Measurements from ENCODE around the gene MAP4K4.
"Not testable (repeated sequence)": the region's sequence is repeated elsewhere in the genome, so short reads cannot be mapped to it uniquely, and the experiment has no call there.

Gene MAP4K4

DNA sequence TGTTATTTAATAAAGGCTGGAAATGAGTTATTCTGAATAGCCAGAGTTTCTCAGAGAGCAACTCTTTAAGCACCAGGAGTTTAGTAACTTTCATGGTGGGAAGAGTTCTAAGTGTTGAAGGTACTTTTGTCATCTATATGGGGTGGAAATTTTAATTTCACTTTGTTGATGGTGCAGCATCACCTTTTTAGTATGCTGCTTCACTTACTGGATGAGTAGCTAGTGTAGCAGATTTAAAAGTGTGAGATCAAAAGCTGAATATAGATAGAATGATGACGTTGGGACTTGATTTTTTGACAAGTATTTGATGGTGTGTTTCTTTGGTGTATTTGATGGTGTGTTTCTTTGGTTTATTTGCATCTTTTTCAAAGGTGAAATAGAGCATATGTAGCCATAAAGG, 47.3 kb downstream of the MAP4K4 start:
- no peak for FAIRE-seq

GRCh38 chr2:101745711-101746694, 48.5 kb downstream of the MAP4K4 start:
- no peak for FAIRE-seq

DNA sequence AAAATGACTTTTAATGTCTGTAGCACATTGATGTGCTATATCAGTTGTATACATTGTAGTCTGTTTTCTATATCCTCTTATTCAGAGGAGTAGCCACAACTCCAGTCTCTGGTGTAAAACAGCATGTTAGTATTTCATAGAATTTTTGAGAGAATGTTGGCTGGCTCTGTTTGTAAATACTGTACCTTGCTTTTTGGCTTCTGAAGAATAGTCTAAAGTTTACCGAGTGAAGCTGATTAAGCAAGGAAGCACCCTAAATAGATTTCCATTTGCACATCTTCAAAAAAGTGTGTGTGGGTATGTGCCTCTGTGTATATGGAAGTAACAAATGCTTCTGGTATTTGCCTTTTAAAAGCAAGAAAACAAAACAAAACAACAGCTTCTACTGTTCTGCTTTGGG, 50.5 kb downstream of the MAP4K4 start:
- FAIRE-seq = no peak

DNA sequence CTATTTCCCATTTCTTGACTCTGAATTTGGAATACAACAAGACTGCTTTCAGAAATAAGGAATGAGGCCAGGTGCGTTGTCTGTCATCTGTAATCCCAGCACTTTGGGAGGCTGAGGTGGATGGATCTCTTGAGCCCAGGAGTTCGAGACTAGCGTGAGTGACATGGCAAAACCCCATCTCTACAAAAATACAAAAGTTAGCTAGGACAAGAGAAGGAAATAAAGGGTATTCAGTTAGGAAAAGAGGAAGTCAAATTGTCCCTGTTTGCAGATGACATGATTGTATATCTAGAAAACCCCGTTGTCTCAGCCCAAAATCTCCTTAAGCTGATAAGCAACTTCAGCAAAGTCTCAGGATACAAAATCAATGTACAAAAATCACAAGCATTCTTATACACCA, 51.0 kb downstream of the MAP4K4 start:
- FAIRE-seq = not testable (repeated sequence)

DNA sequence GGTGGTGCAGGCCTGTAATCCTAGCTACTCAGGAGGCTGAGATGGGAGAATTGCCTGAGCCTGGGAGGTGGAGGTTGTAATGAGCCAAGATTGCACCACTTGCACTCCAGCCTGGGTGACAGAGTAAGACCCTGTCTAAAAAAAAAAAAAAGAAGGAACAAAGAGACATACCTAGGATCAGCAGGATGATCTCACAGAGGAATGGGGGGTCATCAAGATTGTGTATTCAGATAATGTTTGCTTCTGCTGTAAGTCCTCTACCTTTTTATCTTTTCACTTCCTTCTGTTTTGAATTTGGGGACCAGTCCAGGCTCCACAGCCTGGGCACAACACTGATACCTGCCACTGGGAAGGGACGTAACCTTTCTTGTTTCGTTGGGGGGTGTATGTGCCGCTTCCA, 53.2 kb downstream of the MAP4K4 start:
- no peak for FAIRE-seq

DNA sequence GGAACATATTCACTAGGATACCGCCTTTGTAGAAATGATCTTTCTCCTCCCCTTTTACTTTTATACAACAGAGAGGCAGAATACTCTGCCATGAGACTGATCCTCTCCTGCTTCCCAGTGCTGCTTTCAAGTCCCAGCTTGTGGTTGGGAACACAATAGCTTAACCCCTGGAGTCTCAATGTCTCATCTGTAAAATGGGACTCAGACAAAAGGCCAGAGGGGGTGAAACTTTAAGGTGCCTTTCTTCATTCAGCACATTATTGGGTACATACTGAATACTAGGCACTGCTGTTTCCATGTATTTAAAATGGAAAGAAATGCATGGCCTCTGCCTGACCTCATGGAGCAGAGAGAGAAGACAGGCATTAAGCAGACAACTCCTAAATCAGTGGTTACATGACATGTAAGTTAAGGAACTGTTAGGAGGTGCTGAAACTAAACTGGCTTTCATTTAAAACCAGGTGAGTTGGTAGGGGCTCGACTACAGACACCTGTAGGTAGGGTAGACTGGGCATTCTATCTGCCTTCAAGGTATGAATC, 53.8 kb downstream of the MAP4K4 start:
- FAIRE-seq = no peak

DNA sequence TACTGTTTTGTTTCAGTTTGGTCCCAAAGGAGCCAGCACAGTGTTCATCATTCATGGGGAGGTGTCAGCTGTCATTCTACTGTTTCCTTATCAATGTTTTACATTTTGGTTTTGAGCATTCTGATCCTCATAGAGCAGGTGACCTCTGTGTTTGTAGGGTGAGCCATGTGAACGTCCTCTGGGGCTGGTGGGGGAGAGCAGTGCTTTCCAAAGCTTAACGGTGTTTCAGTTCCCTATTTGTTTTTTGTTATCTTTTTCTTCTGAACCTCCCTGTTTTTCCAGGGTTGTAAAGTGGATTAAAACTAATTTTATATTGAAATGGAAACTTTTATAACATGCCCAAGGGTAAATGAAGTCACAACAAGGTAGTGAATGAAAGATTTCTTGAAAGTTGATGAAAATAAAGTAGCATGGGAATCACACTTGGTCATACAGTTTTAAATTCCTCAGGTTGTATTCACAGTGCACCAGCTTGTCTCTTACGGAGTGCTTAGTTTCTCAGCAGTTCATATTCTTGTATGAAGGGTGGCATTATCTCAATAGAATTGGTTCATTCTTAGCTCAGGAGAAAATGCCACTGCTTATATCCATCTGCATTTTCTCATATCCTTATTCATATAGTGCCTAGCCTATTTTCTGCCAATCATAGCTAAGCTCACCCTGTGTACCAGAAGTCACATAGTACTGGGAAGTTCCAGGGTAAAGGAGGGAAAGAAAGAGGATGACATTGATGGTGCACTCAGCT, 54.5 kb downstream of the MAP4K4 start:
- FAIRE-seq = no peak

- no peak for FAIRE-seq
Measured at GRCh38 chr2:101752716-101753616, 55.5 kb downstream of the MAP4K4 start.

DNA sequence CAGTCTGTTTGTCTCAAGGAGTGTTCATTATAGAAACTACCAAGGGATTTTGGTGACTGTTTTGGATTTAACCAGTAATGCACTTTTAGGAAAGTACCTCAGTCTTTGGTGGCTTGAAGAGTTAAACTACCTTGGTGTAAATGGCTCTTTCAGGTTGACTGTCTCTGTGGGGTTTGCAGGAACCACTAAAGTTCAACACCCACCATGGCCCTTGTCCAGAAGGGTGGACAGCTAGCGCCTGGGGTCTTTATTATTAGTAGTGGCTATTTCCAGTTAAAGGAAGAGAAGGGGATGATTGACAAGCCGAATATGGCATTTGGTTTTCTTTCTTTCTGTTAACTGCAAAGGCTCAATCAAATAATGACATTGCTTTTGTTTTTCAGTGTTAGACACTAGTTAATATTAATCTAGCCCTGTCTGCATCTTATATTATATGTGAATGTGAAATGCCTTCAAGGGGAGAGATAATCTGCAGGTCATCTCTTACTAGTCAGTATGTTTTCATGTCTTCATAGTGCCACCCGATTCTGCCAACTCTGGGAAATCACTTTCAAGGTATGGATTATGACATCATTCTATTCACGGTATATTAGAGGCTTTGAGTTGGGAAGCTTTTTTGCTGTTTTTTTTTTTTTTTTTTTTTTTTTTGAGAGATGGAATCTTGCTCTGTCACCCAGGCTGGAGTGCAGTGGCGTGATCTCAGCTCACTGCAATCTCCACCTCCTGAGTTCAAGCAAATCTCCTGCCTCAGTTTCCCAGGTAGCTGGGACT, 56.4 kb downstream of the MAP4K4 start:
- FAIRE-seq = no peak

- no peak for FAIRE-seq
Measured at GRCh38 chr2:101754618-101755017, 57.1 kb downstream of the MAP4K4 start.

DNA sequence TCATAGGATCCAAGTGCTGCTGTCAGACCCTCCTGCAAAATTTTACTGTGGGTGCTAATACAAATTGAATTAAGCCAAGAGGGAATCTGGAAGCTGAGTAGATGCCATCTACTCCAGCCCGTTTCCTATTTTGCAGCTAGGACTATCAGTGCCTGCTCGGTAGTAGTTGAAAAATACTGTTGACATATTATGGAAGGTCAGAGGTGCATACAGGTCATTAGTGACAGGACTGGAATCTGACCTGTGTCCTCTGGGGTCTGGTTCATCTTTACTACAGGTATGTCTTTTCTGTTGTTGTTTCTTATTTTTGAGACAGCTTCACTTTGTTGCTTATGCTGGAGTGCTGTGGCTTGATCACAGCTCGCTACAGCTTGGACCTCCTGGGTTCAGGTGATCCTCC, 58.8 kb downstream of the MAP4K4 start:
- no peak for FAIRE-seq

- no peak for FAIRE-seq
Measured at GRCh38 chr2:101758001-101758400, 60.5 kb downstream of the MAP4K4 start.

- FAIRE-seq = no peak
Measured at GRCh38 chr2:101759162-101759561, 61.7 kb downstream of the MAP4K4 start.

DNA sequence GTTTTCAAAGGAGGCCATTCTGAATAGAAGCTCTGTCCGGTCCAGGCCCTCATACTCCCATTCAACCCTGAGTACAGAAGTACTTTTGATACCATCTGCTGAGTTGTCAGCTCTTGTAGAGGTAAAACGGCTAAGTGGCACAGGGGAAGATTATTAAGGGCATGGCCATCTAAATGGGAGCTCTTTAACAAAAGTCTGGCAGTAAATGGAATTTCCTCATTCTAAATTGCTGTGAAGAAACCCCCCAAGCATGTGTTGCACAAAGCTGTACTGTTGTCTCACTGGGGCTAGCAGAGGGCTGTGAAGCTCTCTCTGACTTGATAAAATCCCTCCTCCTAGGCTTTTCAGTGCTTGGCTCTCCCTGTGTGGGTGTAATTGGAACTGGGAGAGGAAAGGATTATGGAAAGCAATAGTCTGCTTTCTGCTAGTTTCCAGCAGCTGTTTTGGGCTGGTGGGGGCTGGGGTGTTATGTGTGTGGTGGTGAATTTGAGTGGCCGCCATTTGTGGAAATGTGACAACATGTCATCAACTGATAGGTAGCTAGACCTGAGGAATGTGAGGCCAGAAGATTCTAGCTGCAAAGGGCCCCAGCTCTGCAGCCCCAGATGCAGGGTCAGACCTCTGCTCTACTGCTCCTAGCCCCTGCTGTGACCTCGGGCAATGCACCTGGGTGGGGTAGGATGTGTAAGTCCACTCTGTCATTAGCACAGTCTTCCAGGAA, 65.1 kb downstream of the MAP4K4 start:
- FAIRE-seq = no peak

GRCh38 chr2:101763496-101764333, 66.2 kb downstream of the MAP4K4 start:
- FAIRE-seq = no peak

- FAIRE-seq = no peak
Measured at GRCh38 chr2:101766337-101766736, 68.8 kb downstream of the MAP4K4 start.

GRCh38 chr2:101766871-101767739, 69.6 kb downstream of the MAP4K4 start:
- no peak for FAIRE-seq

DNA sequence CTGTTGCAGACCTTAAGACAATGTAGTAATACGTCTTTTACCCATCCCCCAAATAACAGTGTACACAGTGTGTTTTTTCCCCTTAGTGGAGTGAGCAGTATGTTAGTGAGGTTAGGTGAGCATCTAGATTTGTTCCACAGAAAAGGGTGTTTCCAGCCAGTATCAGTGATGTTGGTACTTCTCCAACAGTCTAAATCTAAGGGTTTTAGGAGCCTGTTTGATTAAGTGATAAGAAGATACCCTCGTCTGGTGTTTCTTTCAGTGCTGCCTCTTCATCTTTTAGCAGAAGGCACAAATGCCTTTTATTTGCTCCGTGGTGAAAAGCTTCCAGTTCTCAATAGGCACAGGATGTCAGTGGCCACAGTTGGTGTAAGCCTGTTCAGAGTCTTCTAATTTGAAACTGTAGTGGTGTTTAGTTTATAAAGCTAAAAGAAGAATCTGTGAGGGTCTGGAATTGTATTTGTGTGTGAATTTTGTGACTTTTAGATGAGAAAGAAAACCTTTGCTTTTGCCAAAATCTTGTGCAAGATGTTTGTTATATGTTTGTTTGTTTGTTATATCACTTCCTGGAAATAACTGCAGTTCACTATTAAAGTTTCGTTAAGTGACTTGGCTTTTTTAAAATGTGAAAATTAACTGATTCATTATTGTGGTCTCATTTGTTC, 71.2 kb downstream of the MAP4K4 start:
- FAIRE-seq = no peak

DNA sequence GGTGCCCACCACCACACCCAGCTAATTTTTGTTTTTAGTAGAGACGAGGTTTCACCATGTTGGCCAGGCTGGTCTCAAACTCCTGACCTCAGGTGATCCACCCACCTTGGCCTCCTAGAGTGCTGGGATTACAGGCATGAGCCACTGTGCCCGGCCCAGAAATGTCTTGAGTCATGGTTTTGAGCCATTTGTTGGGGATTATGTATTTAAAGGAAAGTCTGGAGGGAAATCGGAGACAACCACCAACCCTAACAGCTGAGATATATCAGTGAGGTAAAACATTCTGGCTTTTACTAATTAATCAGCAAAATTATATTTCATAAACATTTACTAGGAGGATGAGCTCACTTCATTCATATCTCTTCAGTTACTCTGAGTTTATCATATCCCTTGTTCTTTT, 72.2 kb downstream of the MAP4K4 start:
- FAIRE-seq = not testable (repeated sequence)

Data from A204.1 (cell line).